GM18507 (cell line): ENCODE measurements around the gene PREP.

Experiments
- DNase-seq: peaks from one replicate; pipeline ENCODE4 v3.0.0; 2011; ENCODE audit warnings: low read depth; ENCODE audit not compliant: insufficient read length; ENCODE audit errors: extremely low spot score
- FAIRE-seq: peaks from 2 replicates; lab custom pipeline; 2011; peaks lifted over from hg19 to GRCh38; lab: Jason Lieb, UNC

Gene PREP

DNA sequence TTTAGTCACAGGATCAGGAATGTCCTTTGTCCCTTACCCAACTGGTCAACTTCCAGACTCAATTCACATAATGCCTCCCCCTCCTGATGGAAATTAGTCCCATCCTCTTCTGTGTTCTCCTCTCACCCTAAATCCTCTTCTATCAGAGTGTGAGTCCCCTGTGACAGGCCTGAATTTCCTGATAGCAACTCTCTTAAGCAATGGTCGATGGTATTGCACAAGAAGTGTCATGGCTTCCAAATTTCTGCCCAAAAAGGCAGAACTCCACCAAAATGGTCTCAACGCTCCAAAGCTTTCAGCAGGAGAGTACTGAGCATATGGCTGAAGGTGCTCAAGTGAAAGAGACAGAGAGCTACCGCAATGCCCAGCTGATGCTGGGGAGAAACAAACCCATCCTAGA lies 2.4 kb downstream of the PREP start:
- no peak for DNase-seq
- FAIRE-seq = no peak

DNA sequence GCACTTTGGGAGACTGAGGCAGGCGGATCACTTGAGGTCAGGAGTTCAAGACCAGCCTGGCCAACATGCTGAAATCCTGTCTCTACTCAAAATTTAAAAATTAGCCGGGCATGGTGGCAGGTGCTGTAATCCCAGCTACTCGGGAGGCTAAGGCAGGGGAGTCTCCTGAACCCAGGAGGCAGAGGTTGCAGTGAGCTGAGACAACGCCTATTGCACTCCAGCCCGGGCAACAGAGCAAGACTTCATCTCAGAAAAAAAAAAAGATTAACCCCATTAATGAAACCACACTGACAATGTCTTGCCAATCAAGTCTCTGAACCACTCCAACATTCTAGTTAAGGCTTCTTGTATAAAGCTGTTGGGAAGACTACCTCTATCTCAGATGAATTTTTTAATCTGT lies 4.0 kb downstream of the PREP start:
- DNase-seq (no peak), FAIRE-seq (no peak)

DNA sequence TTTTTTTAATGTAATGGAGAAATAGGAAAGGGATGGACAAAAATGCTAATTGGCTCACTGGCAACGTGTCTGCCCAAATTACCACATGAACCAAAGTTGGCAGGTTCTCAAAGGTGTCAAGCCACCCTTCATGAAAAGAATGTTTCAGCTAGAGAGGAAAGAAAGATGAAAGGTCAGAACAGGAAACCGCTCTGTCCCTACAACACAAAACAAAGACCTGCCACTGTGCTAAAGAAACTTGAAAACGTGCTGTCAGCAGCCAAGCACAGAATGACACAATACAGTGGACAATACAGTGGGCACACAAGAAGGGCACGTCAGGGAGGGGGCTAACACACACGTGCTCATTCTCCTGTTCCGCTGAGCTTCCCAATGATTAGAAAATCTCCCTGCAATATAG lies 4.9 kb downstream of the PREP start:
- DNase-seq (no peak), FAIRE-seq (no peak)

DNA sequence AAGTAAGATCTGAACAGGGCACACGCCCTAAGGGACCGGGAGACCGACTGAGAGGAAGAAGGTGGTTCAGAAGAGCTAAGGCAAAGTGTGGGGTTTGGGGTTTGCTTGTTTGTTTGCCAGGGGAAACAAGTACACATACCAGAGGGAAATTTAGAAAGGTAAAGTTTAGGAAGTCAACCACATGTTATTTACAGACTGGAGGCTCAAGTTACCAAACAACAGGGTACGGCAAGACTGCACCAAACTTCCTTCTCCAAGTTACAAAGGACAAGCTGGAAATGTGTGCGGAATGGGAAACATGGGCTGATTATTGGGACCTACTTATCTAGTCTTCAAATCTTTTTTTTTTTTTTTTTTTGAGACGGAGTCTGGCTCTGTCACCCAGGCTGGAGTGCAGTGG lies 11.2 kb downstream of the PREP start:
- no peak for FAIRE-seq

DNA sequence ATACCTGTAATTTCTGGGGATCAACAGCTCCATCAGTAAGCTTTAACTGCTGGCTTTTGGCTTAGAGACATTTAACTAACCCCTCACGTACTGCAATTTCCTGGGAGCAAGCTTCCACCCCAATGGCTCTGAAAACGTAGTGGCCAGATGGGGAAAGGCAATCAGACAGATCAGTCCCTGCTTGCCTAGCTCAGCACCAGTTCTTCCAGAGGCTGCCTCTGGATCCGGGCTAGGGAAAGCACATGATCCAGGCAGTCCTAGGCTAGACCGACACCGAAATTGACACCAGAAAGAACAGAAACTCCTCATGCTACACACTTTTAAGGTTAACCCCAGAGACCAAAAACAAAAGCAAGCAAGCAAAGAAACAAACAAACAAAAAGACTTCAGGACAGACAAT lies 13.3 kb downstream of the PREP start:
- no peak for FAIRE-seq
- DNase-seq = no peak

More for the DNA sequence above, 11.2 kb downstream of the PREP start:
- DNase-seq = no peak

DNA sequence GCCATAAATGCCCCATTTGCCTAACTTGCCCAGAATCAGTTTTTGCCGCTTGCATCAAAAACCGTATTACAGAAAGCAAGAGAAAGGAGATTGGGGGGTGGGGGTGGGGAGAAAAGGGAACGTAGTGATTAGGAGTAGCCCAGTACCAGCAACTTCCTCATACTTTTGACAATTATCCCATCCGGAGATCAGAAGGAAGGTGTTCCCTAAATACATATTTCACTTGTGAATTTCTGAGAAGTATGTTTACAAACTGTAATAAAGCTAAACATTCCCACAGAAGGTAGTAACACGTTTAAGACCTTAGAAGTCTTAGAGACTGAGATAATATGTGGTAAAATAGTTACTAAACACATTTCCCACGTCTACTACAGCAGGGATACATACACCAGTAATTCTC lies 14.5 kb downstream of the PREP start:
- FAIRE-seq = no peak

DNA sequence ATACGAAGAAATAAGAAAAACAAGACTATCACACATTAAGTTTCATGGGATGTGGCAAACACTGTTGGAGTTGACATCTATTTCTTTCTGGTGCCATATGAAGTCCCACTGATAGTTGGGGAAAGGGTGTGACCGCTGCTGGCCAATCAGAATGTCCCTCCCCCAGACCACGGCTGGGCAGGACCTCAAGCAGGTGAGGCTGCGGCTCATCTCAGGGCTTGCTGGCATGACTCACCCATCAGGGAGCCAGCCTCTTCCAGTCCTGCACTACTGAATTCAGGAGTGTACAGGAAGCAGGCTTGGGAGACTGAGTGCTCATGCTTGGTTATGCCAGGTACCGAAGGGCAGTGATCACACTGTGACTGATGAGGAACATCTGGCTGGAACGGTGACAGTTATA lies 18.9 kb downstream of the PREP start:
- no peak for DNase-seq
- FAIRE-seq = no peak

More for the DNA sequence above, 14.5 kb downstream of the PREP start:
- no peak for DNase-seq

DNA sequence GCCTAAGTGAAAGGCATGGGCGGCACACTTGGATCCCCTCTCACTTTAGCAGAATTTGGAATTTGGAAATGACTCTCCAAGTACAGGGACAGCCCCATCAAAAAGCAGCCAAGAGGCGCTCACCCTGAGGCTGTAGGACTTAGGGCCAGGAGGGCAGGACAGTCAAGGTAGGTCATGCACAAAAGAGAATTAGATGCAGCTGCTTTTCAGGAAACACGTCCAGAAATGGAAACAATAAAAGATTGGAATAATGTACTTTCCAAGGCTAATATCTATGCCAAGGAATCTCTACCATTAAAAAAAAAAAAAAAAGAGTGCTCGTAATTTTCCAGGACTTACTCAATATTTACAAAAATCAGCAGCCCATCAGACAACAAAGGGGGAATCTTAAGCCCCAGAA lies 19.9 kb downstream of the PREP start:
- DNase-seq (no peak), FAIRE-seq (no peak)

DNA sequence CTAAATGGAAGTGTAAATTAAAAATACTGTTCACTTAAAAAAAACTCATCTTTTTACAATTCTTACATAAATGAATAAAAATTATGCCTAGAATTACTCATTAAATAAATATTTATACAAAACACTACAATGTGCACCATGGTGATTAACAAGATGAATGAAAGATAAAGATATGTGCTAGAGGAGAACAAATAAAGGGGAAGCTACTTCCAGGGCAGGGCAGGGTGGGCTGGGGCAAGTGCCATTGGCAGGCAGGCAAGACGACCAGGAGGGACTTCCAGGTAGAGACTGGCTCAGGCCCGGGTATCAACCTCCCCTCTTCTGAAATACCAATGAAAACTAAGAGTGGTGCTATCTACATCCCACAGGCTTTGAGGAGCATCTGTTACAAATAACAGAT lies 20.4 kb downstream of the PREP start:
- DNase-seq (no peak), FAIRE-seq (no peak)

DNA sequence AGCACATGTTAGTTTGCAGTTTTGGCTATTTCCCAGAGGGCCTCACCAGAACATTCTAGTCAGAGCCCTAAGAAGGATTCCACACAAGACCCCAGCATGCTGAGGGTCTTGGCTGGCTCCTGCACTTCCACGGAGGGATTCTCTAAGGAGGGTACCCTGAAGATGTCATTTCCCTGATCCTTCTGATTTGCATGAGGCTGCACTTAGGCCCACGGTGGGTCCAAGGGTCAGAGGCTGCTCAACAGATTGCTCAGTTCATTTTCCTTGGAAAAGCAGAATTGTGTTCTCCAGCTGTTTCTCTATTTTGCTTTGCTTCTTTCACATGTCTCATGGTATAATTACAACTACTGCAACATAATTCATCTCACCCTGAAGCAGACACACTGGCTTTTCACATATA lies 22.2 kb downstream of the PREP start:
- DNase-seq (no peak), FAIRE-seq (no peak)

DNA sequence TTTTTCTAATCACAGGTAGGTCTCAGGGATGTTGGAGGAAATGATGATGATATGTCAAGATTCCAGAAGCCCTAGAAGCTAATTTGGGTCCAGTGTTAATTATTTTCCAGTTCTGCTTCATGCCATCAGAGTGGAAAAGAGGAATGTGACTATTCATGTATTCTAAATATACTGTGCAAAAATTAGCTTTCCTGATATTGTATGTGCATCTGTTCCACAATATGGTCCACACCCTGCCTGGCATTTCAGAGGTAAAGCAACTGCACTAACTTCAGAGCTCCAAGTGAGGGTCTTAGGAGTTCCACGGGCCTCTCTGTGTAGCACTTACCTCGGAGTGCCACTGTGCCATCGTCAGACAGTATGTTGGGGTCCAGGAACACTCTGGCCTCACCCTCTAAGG lies 27.1 kb downstream of the PREP start:
- DNase-seq = no peak
- FAIRE-seq = no peak

DNA sequence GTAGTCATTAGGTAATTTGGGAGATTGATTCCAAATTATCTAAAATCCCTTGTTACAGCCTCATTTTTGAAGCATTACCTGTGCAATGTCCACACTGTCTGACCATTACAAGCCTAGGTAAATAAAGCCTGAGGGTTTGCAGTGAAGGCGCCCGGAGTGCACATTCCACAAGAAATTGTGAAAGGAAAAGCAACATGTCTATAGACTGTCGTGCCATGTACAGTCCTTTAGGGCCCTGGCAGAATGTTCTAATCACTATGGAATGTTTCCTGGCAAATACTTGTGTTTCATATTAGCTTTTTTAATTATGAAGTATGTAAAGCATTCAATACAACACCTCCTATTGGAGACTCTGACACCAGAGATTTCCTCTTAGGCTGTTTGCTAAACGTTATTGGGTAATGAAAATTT lies 28.9 kb downstream of the PREP start:
- no peak for DNase-seq
- no peak for FAIRE-seq

DNA sequence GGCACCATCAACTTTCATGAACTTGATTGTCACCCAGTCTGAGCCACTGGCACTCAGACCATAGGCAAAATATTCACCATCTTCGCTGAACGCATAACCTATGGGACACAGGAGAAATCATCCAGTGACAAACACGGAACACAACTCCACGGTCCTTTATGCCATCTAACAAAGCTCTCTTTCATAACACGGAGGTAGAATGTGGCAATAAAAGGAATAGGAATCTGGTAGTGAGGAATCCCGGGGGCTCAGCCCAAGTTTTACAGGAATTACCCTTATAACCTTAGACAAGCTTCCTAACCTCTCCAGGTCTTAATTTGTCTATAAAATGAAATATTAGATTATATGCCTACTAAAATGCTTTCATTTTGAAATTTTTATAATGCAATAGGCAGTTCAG lies 29.4 kb downstream of the PREP start:
- no peak for FAIRE-seq
- DNase-seq = no peak

DNA sequence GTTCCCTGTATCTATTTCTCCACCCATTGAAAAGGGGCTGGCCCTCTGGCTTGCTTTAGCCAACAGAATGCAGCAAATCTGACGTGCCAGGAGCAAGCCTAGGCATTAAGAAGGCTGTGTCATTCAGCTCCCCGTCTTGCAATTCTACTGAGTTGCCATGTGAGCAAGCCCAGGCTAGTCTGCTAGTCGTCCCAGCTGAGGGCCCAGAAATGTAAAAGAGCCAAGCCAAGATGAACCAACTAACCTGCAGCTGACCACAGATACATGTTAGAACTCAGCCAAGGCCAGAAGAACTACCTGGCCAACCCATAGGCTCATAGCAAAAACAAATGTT lies 30.1 kb downstream of the PREP start:
- FAIRE-seq (no peak), DNase-seq (no peak)

DNA sequence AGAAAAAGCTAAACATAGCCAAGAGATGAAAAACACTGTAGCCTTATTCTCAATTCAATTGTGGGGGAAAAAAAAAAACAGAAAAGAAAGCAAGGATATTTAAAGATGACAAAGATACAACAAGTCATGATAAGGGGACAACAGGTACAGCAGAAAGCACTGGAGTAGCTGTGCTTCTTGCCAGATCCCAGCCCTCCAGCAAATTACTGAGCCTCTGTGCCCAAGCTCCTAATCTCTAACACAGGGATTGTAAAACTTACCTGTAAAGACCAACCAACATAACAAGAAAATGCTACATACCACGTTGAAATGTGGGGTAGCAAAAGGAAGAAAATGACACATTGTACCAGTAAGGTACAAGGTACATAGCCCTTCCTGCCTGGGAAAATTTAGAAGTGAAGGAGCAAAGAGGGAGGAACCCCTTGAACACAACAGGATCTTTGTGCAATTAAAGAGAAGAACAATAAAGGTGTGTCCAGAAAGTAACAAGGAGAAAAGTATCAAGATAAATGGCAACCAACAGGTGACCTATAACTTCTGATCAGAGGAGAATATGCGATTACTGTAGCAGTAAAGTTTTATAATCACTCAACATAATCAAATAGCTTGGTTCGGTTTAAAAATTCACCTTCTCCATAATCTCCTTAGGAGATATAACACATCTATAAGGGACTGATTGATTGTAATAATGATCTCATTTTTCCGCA lies 30.6 kb downstream of the PREP start:
- DNase-seq (no peak), FAIRE-seq (no peak)

DNA sequence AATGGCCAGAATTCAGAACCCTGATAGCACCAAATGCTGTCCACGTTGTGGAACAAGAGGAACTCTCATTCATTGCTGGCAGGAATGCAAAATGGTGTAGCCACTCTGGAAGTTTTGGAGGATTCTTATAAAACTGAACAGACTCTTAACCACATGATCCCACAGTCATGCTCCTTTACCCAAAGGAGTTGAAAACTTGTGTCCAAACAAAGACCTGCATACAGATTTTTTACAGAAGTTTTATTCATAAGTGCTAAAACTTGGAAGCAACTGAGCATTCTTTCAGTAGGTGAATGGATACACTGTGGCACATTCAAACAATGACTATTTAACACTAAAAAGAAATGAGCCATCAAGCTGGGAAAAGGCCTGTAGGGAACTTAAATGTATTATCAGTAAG lies 32.5 kb downstream of the PREP start:
- no peak for DNase-seq
- FAIRE-seq = no peak

DNA sequence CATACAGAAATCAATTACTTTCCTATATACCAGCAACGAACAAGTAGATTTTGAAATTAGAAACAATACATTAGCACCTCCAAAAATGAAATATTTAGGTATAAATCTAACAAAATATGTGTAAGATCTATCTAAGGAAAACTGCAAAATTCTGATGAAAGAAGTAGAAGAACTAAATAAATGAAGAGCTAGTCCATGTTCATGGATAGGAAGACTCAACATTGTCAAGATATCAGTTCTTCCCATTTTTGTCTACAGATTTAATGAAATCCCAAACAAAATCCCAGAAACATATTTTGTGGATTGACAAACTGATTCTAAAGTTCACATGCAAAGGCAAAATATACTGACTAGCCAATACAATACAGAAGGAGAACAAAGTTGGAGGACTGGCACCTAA lies 33.7 kb downstream of the PREP start:
- FAIRE-seq (no peak), DNase-seq (no peak)

DNA sequence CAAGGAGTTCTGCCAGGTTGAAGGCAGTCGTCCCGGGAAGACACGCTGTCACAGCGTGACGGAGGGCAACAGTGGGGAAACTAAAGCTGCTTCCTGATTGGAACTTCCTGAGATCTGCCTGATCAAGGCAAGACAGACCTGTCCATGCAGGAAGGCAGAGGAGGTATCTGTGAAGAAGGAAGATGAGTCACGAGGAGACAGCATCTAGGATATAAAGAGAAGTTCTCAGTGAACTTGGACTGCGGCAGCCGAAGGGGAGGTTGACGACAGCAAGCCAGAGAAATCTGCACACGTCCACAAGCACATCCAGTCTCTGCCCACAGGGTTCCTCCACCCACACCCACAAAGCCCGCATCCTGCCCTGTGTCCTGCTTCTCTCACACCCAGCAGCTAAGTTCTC lies 38.6 kb downstream of the PREP start:
- FAIRE-seq (no peak), DNase-seq (no peak)

DNA sequence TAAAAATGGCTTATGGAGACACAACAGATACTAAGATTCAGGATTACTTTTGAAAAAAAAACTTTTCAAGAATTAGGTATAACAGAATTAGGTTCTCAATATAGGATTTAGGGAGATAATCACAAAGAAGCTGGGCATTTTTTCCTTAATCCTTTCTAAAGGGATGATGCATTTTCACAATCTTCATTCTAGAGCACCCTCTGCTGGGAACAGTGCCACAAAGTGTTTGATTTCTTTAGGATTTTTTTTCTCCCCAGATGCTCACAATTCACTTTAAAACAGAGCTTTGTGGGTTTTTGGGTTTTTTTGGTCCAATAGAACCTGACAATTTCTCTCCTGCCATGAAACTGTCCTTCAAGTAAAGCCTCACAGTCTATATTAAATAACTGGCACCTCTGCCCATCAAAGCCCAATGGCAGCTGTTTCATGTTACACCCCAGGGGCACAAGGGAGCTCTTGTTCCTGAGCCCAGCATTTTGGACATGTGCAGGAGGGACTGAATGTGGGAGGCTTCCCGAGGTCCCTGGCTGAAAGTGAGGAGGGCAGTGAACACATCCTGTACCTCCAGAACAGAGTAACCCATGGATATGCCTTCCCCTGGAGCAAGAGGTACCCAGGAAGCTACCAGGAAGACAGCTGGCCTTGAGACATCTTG lies 39.7 kb downstream of the PREP start:
- FAIRE-seq (no peak), DNase-seq (no peak)

DNA sequence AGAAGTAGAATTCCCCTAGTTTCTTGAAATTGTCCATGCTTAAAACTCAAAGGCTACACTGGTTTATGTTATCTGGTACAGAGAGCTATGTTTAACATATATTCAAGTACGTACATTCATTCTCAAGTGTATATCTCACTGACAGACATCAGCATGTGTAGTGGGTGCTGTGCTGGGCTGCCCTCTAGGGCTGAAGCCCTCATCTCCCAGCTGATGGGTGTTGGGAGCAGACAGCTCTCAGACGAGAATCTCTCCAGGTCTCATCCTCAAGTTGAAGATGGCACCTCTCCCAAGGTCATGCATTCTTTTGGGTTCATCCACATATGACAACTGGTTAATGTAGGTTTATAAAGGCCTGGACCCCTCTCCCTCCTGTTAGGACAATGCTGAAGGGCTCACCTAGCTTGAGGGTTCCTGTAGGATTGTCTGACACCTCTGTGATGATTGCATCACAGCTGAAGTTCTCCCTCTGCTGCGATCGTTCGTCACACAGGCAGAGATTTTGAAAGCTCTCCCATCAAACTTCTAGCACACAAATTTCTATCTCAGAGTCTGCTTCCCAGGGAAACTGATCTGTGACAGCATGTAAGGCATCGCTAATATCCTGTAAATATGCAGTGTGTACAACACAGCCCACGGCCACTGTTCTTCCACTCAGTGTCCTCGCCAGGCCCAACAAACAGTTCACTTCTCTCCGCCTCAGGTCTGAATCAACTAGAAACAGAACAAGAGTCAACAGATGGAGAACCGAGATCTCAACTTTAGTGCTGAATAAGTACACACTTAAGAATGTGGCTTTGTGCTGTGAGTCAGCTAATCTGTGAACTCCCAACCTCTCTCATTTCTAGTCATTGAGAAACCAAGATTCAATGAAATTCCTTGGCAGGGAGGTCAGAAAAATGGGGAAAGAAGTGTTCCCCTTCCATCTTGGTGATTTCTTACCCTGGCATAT lies 43.2 kb downstream of the PREP start:
- no peak for DNase-seq

DNA sequence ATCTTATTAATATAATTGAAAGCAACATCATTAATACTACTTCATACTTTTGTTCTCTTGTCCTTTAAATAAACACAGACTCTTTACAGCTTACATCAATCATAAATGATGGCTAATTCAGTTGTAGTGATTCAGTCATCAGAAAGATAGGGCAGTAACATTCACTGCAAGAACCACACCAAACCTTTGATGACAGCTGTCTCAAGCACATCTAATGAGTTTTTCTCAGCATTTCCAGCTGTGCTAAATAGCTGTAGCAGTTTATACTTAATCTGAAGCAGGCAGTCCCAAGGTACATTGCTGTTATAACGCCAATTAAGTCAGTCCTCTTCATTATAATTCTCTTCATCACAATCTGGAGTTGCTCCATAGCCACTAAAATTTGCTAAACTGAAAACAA lies 45.7 kb downstream of the PREP start:
- DNase-seq = no peak
- FAIRE-seq = no peak

More for the DNA sequence above, 43.2 kb downstream of the PREP start:
- no peak for FAIRE-seq
